Nephron (organoid): ENCODE data around the gene GPC3.

Experiments
- H3K27ac Mint-ChIP-seq, 3 experiments: 2 replicates each; pipeline ENCODE4 v1.8.0; 2020; ENCODE audit warnings: mixed read lengths in 3 of 3, mild to moderate bottlenecking in 2 of 3, moderate library complexity in 1 of 3
- H3K27me3 Mint-ChIP-seq: 2 replicates; pipeline ENCODE4 v1.8.0; 2021; ENCODE audit warnings: low read depth, mild to moderate bottlenecking, moderate library complexity, mixed read lengths
- H3K36me3 Mint-ChIP-seq: 2 replicates; pipeline ENCODE4 v1.8.0; 2020; ENCODE audit warnings: low read depth, mixed read lengths
- H3K4me1 Mint-ChIP-seq: 2 replicates; pipeline ENCODE4 v1.8.0; 2020; ENCODE audit warnings: mixed read lengths
- H3K4me3 Mint-ChIP-seq, 3 experiments: 2 replicates each; pipeline ENCODE4 v1.8.0; 2020; ENCODE audit warnings: mild to moderate bottlenecking in 3 of 3, mixed read lengths in 3 of 3, moderate library complexity in 2 of 3
- H3K9me3 Mint-ChIP-seq: 2 replicates; pipeline ENCODE4 v1.8.0; 2020; ENCODE audit warnings: mixed read lengths
- TF ChIP-seq, protein P1 (sequence below), 3 experiments: fragments of 200-600 bp; sonication (generic); IDR thresholded peaks; one replicate each; pipeline ENCODE4 v1.5.0; 2021; ENCODE audit warnings: antibody characterized with exemption in 3 of 3; ENCODE audit not compliant: unreplicated experiment in 3 of 3

The GPC3 gene

DNA sequence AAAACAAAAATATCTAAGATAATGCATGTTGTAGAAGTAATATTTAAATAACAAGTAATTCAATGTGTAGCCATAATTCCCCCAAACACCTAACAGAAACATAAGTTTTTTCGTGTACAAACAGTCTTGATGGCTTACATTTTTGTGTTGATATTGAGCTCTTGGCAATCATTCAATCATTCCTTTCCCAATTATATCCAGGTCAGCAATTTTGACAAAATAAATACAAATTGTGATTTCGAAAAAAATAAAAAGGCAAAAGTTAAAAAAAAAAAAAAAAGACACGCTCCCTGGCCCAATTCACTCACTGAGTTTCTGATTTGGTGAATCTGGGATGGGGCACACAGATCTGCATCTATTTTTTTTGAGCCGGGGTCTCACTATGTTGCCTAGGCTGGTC lies 382.5 kb downstream of the GPC3 start:
- H3K27me3 Mint-ChIP-seq, result no peaks in the 10 kb centered on the region
- H3K4me1 Mint-ChIP-seq, result peaks cover 65% of the 10 kb centered on the region
- TF ChIP-seq, protein P1, sequence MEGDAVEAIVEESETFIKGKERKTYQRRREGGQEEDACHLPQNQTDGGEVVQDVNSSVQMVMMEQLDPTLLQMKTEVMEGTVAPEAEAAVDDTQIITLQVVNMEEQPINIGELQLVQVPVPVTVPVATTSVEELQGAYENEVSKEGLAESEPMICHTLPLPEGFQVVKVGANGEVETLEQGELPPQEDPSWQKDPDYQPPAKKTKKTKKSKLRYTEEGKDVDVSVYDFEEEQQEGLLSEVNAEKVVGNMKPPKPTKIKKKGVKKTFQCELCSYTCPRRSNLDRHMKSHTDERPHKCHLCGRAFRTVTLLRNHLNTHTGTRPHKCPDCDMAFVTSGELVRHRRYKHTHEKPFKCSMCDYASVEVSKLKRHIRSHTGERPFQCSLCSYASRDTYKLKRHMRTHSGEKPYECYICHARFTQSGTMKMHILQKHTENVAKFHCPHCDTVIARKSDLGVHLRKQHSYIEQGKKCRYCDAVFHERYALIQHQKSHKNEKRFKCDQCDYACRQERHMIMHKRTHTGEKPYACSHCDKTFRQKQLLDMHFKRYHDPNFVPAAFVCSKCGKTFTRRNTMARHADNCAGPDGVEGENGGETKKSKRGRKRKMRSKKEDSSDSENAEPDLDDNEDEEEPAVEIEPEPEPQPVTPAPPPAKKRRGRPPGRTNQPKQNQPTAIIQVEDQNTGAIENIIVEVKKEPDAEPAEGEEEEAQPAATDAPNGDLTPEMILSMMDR (IDR thresholded peaks at IDR 0.05; ENCODE audit: unreplicated experiment in 3 of 3), result no peak
- H3K36me3 Mint-ChIP-seq, result peaks cover 8% of the 10 kb centered on the region
- H3K27ac Mint-ChIP-seq, result peak overlapping the region in 1 of 3 experiments; percentile 27
- no peaks in the 10 kb centered on the region for H3K9me3 Mint-ChIP-seq
- H3K4me3 Mint-ChIP-seq, result no peak overlapping the region

DNA sequence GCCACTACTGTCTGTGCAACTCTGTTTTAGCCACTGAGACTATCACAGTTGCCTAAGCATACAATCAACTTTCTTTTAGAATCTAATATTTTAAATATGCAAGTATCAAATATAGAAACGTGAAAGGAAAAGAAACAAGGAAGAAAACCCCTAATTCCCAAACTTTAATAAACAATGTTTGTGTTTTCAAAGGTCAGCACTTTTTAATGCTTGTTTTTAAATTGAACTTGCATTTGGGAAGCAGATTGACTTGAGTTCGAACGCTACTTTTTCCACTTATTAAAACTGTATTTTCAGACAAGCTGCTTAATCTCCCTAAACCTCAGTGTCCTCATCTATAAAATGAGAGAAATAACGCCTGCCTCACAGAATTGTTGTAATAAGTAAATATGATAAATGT lies 384.3 kb downstream of the GPC3 start:
- Mint-ChIP-seq H3K9me3 (no peaks in the 10 kb centered on the region), H3K27me3 (no peaks in the 10 kb centered on the region), H3K4me1 (peaks cover 72% of the 10 kb centered on the region), H3K27ac (peak overlapping the region; percentile 12 to 64 (median 56)), H3K36me3 (peaks cover 19% of the 10 kb centered on the region), H3K4me3 (no peak overlapping the region)
- TF ChIP-seq, protein P1 (IDR thresholded peaks at IDR 0.05; ENCODE audit: unreplicated experiment in 3 of 3), result no peak

DNA sequence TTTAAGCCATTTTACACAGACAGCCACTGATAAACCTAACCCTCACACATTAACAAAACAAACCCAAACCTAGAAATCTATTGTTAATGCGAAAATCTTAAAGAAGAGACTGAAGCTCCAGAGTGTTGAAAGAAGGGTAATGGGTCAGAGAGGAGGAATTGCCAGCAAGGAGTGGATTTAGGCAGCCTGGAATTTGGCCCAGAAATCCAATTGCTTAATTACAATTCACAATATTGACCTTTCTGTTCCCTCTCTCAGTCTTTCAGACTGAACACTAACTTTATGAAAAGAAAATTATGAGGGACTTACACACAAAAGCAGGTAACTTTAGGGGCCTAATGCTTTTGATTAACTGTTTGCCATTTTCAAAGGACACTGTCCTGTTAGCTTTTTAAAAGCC lies 384.9 kb downstream of the GPC3 start:
- no peaks in the 10 kb centered on the region for H3K27me3 Mint-ChIP-seq
- TF ChIP-seq, protein P1 (IDR thresholded peaks at IDR 0.05; ENCODE audit: unreplicated experiment in 3 of 3), result no peak
- H3K9me3 Mint-ChIP-seq, result no peaks in the 10 kb centered on the region
- H3K4me3 Mint-ChIP-seq, result no peak overlapping the region
- peaks cover 67% of the 10 kb centered on the region for H3K4me1 Mint-ChIP-seq
- peaks cover 25% of the 10 kb centered on the region for H3K36me3 Mint-ChIP-seq
- peak overlapping the region; percentile 56 to 81 (median 64) for H3K27ac Mint-ChIP-seq

DNA sequence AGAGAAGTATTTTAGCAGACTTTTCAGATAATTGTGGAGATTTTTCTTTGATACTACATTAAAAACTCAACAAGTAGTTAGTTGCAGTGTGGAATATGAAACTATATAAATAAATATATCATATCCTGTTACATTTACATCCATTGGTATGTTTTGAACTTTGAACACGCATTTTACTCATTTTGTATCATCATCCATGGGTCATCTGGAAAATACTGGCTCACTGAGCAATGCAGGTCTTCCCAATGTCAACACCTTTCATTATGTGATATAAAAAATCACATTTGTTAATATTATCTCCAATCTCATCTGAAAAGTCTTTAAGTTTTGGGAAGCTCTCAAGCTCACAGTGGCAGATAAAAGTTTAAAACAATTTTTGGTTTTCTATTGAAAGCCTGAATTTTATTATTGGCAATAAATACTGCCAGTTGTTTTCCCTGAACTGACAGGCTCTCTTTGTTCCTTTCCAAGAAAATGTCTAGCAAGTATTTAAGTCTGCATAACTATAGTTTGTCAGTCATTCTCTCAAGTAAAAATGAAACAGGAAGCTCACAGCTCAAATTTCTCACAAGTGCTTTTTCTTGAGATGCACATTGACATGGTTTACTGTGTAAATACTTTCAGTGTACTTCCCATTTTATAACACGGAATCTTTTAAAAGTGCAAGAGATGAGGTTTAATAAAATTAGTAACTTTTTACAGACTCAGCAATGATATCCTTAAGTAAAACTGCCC lies 386.6 kb downstream of the GPC3 start:
- peak overlapping the region; percentile 53 to 81 (median 56) for H3K27ac Mint-ChIP-seq
- H3K4me3 Mint-ChIP-seq, result no peak overlapping the region
- H3K4me1 Mint-ChIP-seq, result peaks cover 51% of the 10 kb centered on the region
- H3K9me3 Mint-ChIP-seq, result no peaks in the 10 kb centered on the region
- TF ChIP-seq, protein P1 (IDR thresholded peaks at IDR 0.05; ENCODE audit: unreplicated experiment in 3 of 3), result no peak
- H3K27me3 Mint-ChIP-seq, result no peaks in the 10 kb centered on the region
- peaks cover 42% of the 10 kb centered on the region for H3K36me3 Mint-ChIP-seq

DNA sequence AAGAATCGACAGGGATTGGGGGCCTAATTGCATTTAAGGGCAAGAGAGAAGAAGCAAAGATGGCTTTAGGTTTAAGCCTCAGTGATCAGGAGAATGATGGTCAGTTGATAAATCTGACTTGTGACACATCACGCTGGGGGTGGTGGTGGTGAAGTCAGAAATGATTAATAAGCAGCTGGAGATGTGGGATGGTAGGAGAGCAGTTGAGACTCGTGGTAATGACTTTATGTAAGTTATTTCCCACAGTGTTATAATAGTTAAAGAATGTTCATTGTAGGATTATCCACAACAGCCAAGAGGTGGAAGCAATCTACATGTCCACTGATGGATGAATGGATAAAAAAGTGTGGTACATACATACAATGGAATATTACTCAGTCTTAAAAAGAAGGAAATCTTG lies 391.2 kb downstream of the GPC3 start:
- Mint-ChIP-seq H3K4me1 (peaks cover 18% of the 10 kb centered on the region), H3K27ac (no peak overlapping the region), H3K27me3 (no peaks in the 10 kb centered on the region), H3K4me3 (no peak overlapping the region), H3K36me3 (peaks cover 55% of the 10 kb centered on the region), H3K9me3 (no peaks in the 10 kb centered on the region)
- TF ChIP-seq, protein P1 (IDR thresholded peaks at IDR 0.05; ENCODE audit: unreplicated experiment in 3 of 3), result no peak

DNA sequence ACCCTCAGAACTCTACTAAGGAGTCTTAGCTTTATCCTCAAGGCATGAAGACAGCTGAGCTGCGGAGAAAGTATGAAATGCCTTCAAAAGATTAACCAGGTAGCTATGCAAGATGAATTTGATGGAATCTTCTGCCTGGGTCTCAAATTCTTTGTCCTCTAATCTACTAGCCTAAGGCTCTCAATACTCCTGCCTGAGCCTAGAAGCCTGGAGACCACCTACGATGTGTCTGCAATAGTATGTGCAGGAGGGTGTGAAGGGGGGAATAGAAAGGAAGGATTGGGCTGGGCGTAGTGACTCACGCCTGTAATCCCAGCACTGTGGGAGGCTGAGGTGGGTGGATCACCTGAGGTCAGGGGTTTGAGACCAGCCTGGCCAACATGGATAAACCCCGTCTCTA lies 391.9 kb downstream of the GPC3 start:
- TF ChIP-seq, protein P1 (IDR thresholded peaks at IDR 0.05; ENCODE audit: unreplicated experiment in 3 of 3), result no peak
- Mint-ChIP-seq H3K9me3 (no peaks in the 10 kb centered on the region), H3K4me3 (no peak overlapping the region), H3K4me1 (peaks cover 12% of the 10 kb centered on the region), H3K36me3 (peaks cover 55% of the 10 kb centered on the region), H3K27ac (no peak overlapping the region), H3K27me3 (no peaks in the 10 kb centered on the region)
